Breast epithelium (tissue), 3 donors: ENCODE results near the gene FES.

ENCODE experiments used
- POLR2AphosphoS5 ChIP-seq, 3 donors: sonication (generic); formaldehyde crosslinking; IDR thresholded peaks; one replicate each; pipeline ENCODE4 v1.6.1; 2017; ENCODE audit warnings: antibody characterized with exemption in 3 of 3
- TF ChIP-seq, protein P1 (sequence below), 3 donors: fragments of 450-650 bp; IDR thresholded peaks; one replicate each; pipeline ENCODE4 v1.5.1; 2016 to 2017; ENCODE audit warnings: antibody characterized with exemption in 3 of 3, mild to moderate bottlenecking in 3 of 3, moderate library complexity in 3 of 3

DNA sequence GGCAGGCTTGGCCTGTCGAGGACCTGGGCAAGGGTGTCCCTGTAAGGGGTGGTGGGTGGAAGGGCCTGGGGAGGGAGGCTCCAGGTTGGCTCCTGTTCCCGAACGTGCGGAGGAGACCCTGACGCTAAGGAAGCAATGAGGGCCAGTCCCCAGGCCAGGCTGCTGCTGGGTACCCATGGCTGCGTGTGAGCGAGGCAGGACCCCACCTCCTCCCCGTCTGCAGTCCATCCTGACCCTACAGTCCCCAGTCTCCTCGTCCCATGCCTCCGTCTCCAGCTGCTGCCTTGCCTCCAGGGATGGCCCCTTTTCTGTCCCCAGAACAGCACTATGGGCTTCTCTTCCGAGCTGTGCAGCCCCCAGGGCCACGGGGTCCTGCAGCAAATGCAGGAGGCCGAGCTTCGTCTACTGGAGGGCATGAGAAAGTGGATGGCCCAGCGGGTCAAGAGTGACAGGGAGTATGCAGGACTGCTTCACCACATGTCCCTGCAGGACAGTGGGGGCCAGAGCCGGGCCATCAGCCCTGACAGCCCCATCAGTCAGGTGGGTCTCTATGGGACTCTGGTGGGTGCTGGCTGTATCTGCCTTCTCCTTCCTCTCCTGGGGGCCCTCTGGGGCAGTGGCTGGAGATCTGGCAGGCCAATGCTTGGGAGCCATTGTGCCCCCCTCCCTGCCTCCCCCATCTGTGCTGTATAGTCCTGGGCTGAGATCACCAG lies 571 bp downstream of the FES start:
- no peak for TF ChIP-seq POLR2AphosphoS5 (IDR thresholded peaks at IDR 0.05)
- TF ChIP-seq, protein P1, sequence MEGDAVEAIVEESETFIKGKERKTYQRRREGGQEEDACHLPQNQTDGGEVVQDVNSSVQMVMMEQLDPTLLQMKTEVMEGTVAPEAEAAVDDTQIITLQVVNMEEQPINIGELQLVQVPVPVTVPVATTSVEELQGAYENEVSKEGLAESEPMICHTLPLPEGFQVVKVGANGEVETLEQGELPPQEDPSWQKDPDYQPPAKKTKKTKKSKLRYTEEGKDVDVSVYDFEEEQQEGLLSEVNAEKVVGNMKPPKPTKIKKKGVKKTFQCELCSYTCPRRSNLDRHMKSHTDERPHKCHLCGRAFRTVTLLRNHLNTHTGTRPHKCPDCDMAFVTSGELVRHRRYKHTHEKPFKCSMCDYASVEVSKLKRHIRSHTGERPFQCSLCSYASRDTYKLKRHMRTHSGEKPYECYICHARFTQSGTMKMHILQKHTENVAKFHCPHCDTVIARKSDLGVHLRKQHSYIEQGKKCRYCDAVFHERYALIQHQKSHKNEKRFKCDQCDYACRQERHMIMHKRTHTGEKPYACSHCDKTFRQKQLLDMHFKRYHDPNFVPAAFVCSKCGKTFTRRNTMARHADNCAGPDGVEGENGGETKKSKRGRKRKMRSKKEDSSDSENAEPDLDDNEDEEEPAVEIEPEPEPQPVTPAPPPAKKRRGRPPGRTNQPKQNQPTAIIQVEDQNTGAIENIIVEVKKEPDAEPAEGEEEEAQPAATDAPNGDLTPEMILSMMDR (IDR thresholded peaks at IDR 0.05), result no peak
